GM04504 (cell line): Measurements from ENCODE around the gene MTM1.

Source experiments
- DNase-seq: peaks from one replicate; pipeline ENCODE4 v3.0.0-alpha.2; 2012; ENCODE audit warnings: low read depth

Gene MTM1

GRCh38 chrX:150676221-150676620 lies 107.8 kb downstream of the MTM1 start:
- no peak for DNase-seq

GRCh38 chrX:150680974-150681373 lies 112.6 kb downstream of the MTM1 start:
- no peak for DNase-seq

- no peak for DNase-seq
Observed at GRCh38 chrX:150683112-150683511, 114.7 kb downstream of the MTM1 start.

GRCh38 chrX:150683536-150684146 lies 115.2 kb downstream of the MTM1 start:
- DNase-seq: no peak

GRCh38 chrX:150688911-150689451 lies 120.6 kb downstream of the MTM1 start:
- peak; percentile 64 for DNase-seq

- DNase-seq: peak; percentile 82
Observed at GRCh38 chrX:150690126-150690525, 121.7 kb downstream of the MTM1 start.

- DNase-seq: no peak
Observed at GRCh38 chrX:150692296-150692695, 123.9 kb downstream of the MTM1 start.

- no peak for DNase-seq
Observed at GRCh38 chrX:150692831-150693724, 124.7 kb downstream of the MTM1 start, which contains the start of gene MTMR1. Gene MTMR1, plus strand, starts transcription at chrX:150693396. Its CDS starts 135 bp downstream, at chrX:150693531.

GRCh38 chrX:150693725-150694574 lies 125.5 kb downstream of the MTM1 start:
- DNase-seq: peak; percentile 63

- DNase-seq: no peak
Observed at GRCh38 chrX:150694738-150695410, 126.5 kb downstream of the MTM1 start.

GRCh38 chrX:150696331-150696730 lies 127.9 kb downstream of the MTM1 start:
- DNase-seq: no peak

GRCh38 chrX:150696866-150697265 lies 128.4 kb downstream of the MTM1 start:
- DNase-seq: no peak

GRCh38 chrX:150697641-150698040 lies 129.2 kb downstream of the MTM1 start:
- no peak for DNase-seq

- DNase-seq: no peak
Observed at GRCh38 chrX:150698981-150699380, 130.6 kb downstream of the MTM1 start.

GRCh38 chrX:150700107-150700506 lies 131.7 kb downstream of the MTM1 start:
- no peak for DNase-seq

- no peak for DNase-seq
Observed at GRCh38 chrX:150701377-150701776, 133.0 kb downstream of the MTM1 start.

- DNase-seq: no peak
Observed at GRCh38 chrX:150702966-150703694, 134.7 kb downstream of the MTM1 start.

- no peak for DNase-seq
Observed at GRCh38 chrX:150703695-150703974, 135.2 kb downstream of the MTM1 start.

GRCh38 chrX:150704030-150704613 lies 135.7 kb downstream of the MTM1 start:
- DNase-seq: no peak

GRCh38 chrX:150712619-150713018 lies 144.2 kb downstream of the MTM1 start:
- DNase-seq: no peak

GRCh38 chrX:150715184-150715583 lies 146.8 kb downstream of the MTM1 start:
- DNase-seq: no peak
